ENCODE results near the gene PPP1R3D.

PPP1R3D gene

DNA sequence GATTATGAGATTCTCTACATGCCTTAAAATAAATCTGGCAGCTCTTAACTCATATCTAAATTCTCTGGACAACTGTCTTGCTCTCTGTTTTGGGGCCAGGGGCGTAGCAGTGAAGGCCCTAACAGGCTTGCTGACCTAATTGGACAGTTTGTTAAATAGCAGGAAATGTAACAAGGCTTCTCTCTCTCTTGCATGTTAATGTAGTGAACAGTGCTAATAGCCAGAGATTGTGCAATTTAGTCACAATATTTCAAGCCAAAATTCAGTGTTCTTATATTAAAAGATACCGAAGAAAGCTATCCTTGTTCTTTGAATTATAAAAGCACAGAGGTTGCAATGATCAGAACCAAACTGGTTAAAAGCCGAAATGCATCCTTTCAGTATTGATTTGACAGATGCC, 3.0 kb downstream of the PPP1R3D start:
- no peak overlapping the region for H3K4me2 ChIP-seq (ENCODE audit: low read depth, low read length)

DNA sequence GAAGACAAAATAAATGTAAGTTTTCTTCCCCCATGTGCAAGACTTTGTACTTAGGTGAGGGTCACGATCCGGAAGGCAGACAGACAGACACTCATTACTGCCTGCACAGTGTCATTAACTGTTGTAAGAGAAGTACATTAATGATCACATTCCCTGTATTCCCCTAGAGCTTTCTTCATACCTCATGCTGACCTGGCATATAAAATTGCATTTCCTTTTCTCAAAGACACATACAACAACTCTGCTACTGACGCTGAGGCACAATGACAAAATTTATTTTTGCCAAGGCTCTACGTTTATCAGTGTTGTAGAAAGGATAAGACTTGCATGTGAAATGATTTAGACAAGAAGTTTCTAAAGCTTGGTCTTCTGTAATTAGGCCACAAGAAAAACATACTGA, 3.7 kb downstream of the PPP1R3D start:
- Histone ChIP-seq H3K9me2 (replicated peaks; ENCODE audit: insufficient read depth, low read length) (no peaks in the 10 kb centered on the region), H3K4me3 (ENCODE audit: low read length) (no peak overlapping the region), H3K27me3 (replicated peaks; ENCODE audit: insufficient read depth, low read length) (no peaks in the 10 kb centered on the region), H2AFZ (ENCODE audit: low read length) (no peak overlapping the region), H3K9me3 (replicated peaks; ENCODE audit: insufficient read depth, low read length) (no peaks in the 10 kb centered on the region), H3F3A (ENCODE audit: insufficient read depth, low read length) (peaks cover 9% of the 10 kb centered on the region; the same call in 1 of the 2 replicates), H3K36me3 (replicated peaks; ENCODE audit: insufficient read depth, low read length) (no peaks in the 10 kb centered on the region), H3K27ac (ENCODE audit: low read length) (no peak overlapping the region), H4K20me1 (ENCODE audit: insufficient read depth, low read length) (no peaks in the 10 kb centered on the region), H3K9ac (ENCODE audit: low read length) (no peak overlapping the region), H3K4me2 (ENCODE audit: low read depth, low read length) (no peak overlapping the region), H3K79me2 (ENCODE audit: low read length) (peaks cover 12% of the 10 kb centered on the region; the same call in 1 of the 2 replicates), H3K4me1 (ENCODE audit: low read length) (0 out of 2 replicates have a peak, but pooled peaks cover 3% of the 10 kb centered on the region)
- TF ChIP-seq CTCF (IDR thresholded peaks at IDR 0.05; ENCODE audit: low read length) (no peak), EZH2phosphoT487 (IDR thresholded peaks at IDR 0.05; ENCODE audit: low read length) (no peak), EZH2 (optimal IDR thresholded peaks at IDR 0.05; ENCODE audit: low read depth, low read length) (no peak)
- no peak for DNase-seq

More for the DNA sequence above, 3.0 kb downstream of the PPP1R3D start:
- Histone ChIP-seq H2AFZ (ENCODE audit: low read length) (no peak overlapping the region), H4K20me1 (ENCODE audit: insufficient read depth, low read length) (no peaks in the 10 kb centered on the region), H3K4me3 (ENCODE audit: low read length) (no peak overlapping the region), H3K27ac (ENCODE audit: low read length) (no peak overlapping the region), H3K27me3 (replicated peaks; ENCODE audit: insufficient read depth, low read length) (no peaks in the 10 kb centered on the region), H3K4me1 (ENCODE audit: low read length) (0 out of 2 replicates have a peak, but pooled peaks cover 8% of the 10 kb centered on the region), H3K79me2 (ENCODE audit: low read length) (peaks cover 19% of the 10 kb centered on the region; the same call in 1 of the 2 replicates), H3K9me3 (replicated peaks; ENCODE audit: insufficient read depth, low read length) (no peaks in the 10 kb centered on the region), H3K36me3 (replicated peaks; ENCODE audit: insufficient read depth, low read length) (no peaks in the 10 kb centered on the region), H3F3A (ENCODE audit: insufficient read depth, low read length) (peaks cover 9% of the 10 kb centered on the region; the same call in 1 of the 2 replicates), H3K9me2 (replicated peaks; ENCODE audit: insufficient read depth, low read length) (no peaks in the 10 kb centered on the region), H3K9ac (ENCODE audit: low read length) (no peak overlapping the region)
- no peak for DNase-seq
- TF ChIP-seq CTCF (IDR thresholded peaks at IDR 0.05; ENCODE audit: low read length) = no peak
- TF ChIP-seq EZH2 (optimal IDR thresholded peaks at IDR 0.05; ENCODE audit: low read depth, low read length) = no peak
- no peak for TF ChIP-seq EZH2phosphoT487 (IDR thresholded peaks at IDR 0.05; ENCODE audit: low read length)

GRCh38 chr20:59935457-59936185, 4.5 kb downstream of the PPP1R3D start:
- no peaks in the 10 kb centered on the region for H3K9me2 ChIP-seq (replicated peaks; ENCODE audit: insufficient read depth, low read length)
- H4K20me1 ChIP-seq (ENCODE audit: insufficient read depth, low read length) = no peaks in the 10 kb centered on the region
- H2AFZ ChIP-seq (ENCODE audit: low read length) = no peak overlapping the region
- DNase-seq = no peak
- no peak overlapping the region for H3K9ac ChIP-seq (ENCODE audit: low read length)
- no peaks in the 10 kb centered on the region for H3K9me3 ChIP-seq (replicated peaks; ENCODE audit: insufficient read depth, low read length)
- no peak for TF ChIP-seq CTCF (IDR thresholded peaks at IDR 0.05; ENCODE audit: low read length)
- no peak for TF ChIP-seq EZH2phosphoT487 (IDR thresholded peaks at IDR 0.05; ENCODE audit: low read length)
- TF ChIP-seq EZH2 (optimal IDR thresholded peaks at IDR 0.05; ENCODE audit: low read depth, low read length) = no peak
- H3K4me2 ChIP-seq (ENCODE audit: low read depth, low read length) = no peak overlapping the region
- H3K4me1 ChIP-seq (ENCODE audit: low read length) = no peaks in the 10 kb centered on the region
- H3K4me3 ChIP-seq (ENCODE audit: low read length) = no peak overlapping the region
- no peaks in the 10 kb centered on the region for H3K36me3 ChIP-seq (replicated peaks; ENCODE audit: insufficient read depth, low read length)
- peaks cover 3% of the 10 kb centered on the region; the same call in 1 of the 2 replicates for H3F3A ChIP-seq (ENCODE audit: insufficient read depth, low read length)
- no peaks in the 10 kb centered on the region for H3K27me3 ChIP-seq (replicated peaks; ENCODE audit: insufficient read depth, low read length)
- no peak overlapping the region for H3K27ac ChIP-seq (ENCODE audit: low read length)
- H3K79me2 ChIP-seq (ENCODE audit: low read length) = 0 out of 2 replicates have a peak, but pooled peaks cover 4% of the 10 kb centered on the region

Measured in MM.1S (cell line).